Activated CD4-positive, alpha-beta T cell treated with anti-CD3 and anti-CD28 coated beads for 48 hours (primary cell): ENCODE data around the gene DZIP1L.

Experiments used
- DNase-seq: peaks from one replicate; pipeline ENCODE4 v3.0.0-alpha.2; 2020

Gene DZIP1L

DNA sequence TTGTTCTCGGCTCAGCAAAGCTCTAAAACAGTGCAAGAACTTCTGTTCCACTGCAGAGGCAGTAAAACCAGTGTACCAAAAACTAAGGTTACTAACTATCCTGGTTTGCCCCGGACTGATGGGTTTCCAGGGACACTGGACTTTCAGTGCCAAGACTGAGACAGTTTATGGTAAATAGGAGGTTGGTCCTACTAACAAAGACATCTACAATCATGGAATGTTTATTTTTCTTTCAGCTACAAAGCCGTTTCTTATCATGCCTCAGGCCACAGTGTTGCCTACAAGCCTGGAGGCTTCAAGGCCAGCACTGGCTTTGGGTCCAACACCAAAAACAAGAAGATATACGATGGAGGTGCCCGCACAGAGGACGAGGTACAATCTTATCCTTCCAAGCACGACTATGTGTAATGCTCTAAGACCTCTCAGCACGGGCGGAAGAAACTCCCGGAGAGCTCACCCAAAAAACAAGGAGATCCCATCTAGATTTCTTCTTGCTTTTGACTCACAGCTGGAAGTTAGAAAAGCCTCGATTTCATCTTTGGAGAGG is 84.6 kb downstream of the DZIP1L start:
- DNase-seq = no peak

DNA sequence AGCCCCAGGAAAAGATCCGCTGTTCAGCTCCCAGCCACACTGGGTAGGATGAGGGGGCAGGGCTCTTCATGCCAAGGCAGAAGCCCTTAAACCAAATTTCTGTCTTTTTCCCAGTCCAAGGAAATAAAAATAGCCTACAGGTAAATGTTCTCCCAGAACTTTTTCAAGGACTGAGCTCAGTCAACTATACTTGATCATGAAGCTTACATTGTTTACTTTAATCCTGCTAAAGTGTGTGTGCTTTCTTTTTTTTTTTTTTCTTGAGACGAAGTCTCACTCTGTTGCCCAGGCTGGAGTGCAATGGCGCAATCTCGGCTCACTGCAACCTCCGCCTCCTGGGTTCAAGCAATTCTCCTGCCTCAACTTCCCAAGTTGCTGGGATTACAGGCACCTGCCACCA is 87.6 kb downstream of the DZIP1L start:
- DNase-seq = no peak

DNA sequence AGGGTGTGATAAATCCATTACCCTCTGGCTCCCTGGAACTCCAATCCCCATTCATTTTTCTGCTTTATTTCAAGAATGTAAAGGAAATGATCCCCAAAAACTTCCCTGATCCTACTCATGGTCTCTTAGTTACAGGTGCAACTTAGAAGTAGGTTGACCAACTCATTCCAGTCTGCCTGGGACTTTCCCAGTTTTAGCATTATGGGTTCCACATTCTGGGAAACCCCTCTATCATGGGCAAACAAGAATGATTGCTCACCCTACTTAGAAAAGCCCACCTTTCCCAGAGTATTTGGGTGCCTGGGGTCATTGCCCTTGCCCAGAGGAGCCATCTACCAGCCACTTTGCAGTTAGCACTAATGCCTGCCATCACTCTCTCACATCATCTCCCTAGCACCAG is 89.9 kb downstream of the DZIP1L start:
- DNase-seq = no peak

DNA sequence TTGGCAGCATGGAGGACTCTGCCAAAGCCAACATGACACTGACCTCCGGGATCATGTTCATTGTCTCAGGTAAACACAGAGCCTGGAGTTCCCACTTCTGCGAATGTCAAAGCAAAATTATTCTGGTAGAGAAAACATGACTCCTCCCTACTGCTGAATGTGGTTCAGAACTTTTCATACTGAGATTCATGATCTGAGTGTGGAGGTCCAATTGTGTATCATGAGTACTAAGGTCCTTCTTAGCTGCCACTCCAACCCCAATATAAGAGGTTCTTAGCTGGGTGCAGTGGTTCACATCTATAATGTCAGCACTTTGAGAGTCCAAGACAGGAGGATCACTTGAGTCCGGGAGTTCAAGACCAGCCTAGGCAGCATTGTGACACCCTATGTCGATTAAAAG is 91.7 kb downstream of the DZIP1L start:
- no peak for DNase-seq

DNA sequence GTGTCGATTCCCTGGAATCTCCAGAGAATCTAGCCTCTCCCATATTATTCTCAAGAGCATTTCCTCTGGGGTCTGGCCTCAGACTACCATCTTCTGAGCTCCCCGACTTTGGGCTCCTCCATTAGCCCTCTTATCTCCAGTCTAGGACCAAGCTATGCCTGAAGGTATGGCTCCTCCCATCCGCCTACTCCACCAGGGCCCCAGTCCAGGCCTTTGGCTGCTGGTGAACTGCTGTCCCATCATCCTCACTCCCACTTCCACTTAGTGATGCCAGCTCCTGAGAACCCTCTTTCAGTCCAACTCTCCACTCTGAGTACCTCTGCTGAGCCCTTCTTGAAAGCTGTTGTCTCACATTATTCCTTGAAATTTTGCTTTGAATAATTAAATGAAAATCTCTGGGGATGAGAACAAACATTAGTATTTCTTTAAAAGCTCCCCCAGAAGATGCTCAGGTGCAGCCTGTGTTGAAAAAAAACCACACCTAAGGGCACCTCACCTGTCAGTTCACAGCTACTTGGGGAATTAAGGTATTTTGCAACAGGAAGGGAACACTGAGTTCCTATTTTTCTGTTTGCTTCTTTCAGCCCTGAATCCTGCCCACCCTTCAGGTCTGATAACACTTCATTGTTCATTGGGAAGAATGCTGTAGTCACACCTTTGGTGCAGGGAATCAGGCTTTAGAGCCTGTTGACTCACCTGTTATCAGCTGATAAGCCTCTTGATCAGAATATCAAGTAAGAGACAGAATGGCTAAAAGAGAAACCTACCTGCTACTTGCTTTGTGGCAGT is 95.9 kb downstream of the DZIP1L start:
- no peak for DNase-seq

DNA sequence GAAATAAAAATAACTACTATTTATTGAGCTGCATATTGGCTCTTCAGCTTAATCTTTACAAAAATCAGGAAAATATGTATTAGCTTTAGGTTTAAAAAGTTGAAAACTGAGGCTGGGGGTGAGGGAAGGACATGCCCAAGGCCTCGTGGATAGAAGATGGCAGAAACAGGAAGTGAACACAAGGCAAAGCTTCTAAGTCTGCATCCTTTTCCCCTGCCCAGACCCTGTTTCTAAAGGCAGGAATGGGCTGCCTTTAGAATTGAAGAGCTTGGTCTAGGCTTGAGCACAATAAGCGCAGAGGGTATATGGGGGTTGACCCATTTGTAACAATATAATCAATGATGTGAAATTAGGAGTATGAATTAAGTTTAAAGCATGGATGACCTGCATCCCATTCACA is 99.3 kb downstream of the DZIP1L start:
- DNase-seq = no peak

DNA sequence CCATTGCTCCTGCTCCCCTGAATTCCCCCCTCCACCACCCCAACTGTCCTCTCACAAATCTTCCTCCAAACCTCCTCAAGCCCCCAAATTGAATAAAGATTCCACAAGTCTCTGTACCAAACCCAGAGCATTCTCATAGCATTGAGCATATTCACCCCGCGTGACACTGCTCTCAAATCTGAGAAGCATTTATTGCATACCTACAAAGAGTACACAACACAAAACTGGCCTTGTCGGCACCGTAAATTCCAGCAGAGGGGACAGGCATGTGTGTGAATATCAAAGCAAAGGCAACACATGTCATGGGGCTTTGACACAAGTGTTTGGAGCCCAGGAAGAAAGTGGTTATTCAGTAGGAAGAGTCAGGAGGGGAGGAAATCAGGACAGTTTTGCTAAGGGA is 102.9 kb downstream of the DZIP1L start:
- DNase-seq = no peak
